HCT116 (cell line): ENCODE measurements around the gene COQ2. TPM values are rescaled to one million over a fixed set of nuclear protein-coding genes. Genes with fewer than 3 reads are reported as not detected.
"Not testable (repeated sequence)": the region's sequence is repeated elsewhere in the genome, so short reads cannot be mapped to it uniquely, and the experiment has no call there.

ENCODE experiments used
- ATAC-seq: fragments of 200-7000 bp; cut with Tn5 transposase; 2 replicates; pipeline ENCODE4 v1.9.1; 2020; ENCODE audit warnings: mild to moderate bottlenecking, moderate library complexity
- BruUV-seq: library from RNA; stranded (reverse); fragments of 400-500 nt; replicated peaks from 2 replicates; lab custom pipeline; 2021; lab: Mats Ljungman, UMichigan
- CTCF ChIA-PET: fragments of 300-600 bp; sonication (Branson Sonifier 250); formaldehyde crosslinking; loops from one replicate; lab custom pipeline; 2021; ENCODE audit warnings: antibody characterized with exemption; lab: Charles Lee
- POLR2A ChIA-PET: fragments of 300-600, 350-600 bp; sonication (Branson Sonifier 250); formaldehyde crosslinking; loops from one replicate; lab custom pipeline; 2021; ENCODE audit warnings: antibody characterized with exemption; lab: Charles Lee
- RAD21 ChIA-PET, 2 experiments: fragments of 300-600 bp; sonication (Branson Sonifier 250); formaldehyde crosslinking; loops; one replicate each; lab custom pipeline; 2023; ENCODE audit warnings: low total read pairs in 2 of 2; ENCODE audit not compliant: uncharacterized antibody in 2 of 2, unreplicated experiment in 2 of 2, low non-redundant PET in 1 of 2; lab: Charles Lee
- DNase-seq: peaks from one replicate; pipeline ENCODE4 v3.0.0-alpha.2; 2010; ENCODE audit warnings: low read depth, low spot score
- H2AFZ ChIP-seq: fragments of 200-600 bp; shearing (Covaris generic), sonication (generic); 2 replicates; pipeline ENCODE4 v1.6.1; 2017; ENCODE audit warnings: low read depth, mixed run types, mixed read lengths, antibody characterized with exemption, low read length; ENCODE audit not compliant: poor library complexity, severe bottlenecking
- H3K27ac ChIP-seq: 2 replicates; pipeline ENCODE4 v1.5.1; 2012; ENCODE audit warnings: low read depth, low read length
- H3K27me3 ChIP-seq: fragments of 200-600 bp; sonication (generic); 2 replicates; pipeline ENCODE4 v1.6.1; 2016; ENCODE audit warnings: mixed run types, low read length, mixed read lengths; ENCODE audit not compliant: insufficient read depth
- H3K36me3 ChIP-seq, 2 experiments: fragments of 200-500 bp in 1 of 2; fragments of 200-600 bp in 1 of 2; sonication (Bioruptor generic) in 1 of 2; sonication (generic) in 1 of 2; 2 replicates each; pipeline versions ENCODE4 v1.5.1 to v1.6.1; 2014 to 2016; ENCODE audit warnings: low read length in 2 of 2, inconsistent platforms in 1 of 2, mixed read lengths in 1 of 2, mixed run types in 1 of 2; ENCODE audit not compliant: insufficient read depth in 2 of 2, control insufficient read depth in 1 of 2
- H3K4me1 ChIP-seq, 2 experiments: fragments of 200-600 bp in 1 of 2; sonication (generic) in 1 of 2; 2 replicates each; pipeline versions ENCODE4 v1.5.1 to v1.6.1; 2012 to 2017; ENCODE audit warnings: low read length in 2 of 2, inconsistent platforms in 1 of 2, mild to moderate bottlenecking in 1 of 2, mixed read lengths in 1 of 2, mixed run types in 1 of 2, moderate library complexity in 1 of 2; ENCODE audit not compliant: insufficient read depth in 2 of 2, control insufficient read depth in 1 of 2
- H3K4me2 ChIP-seq: fragments of 200-600 bp; sonication (generic); 2 replicates; pipeline ENCODE4 v1.6.1; 2017; ENCODE audit warnings: mixed run types, low read length, mixed read lengths
- H3K4me3 ChIP-seq, 2 experiments: fragments of 200-600 bp in 1 of 2; sonication (generic) in 1 of 2; replicated peaks in 1 of 2; 2 replicates each; pipeline ENCODE4 v1.5.1; 2011 to 2016; ENCODE audit warnings: low read length in 2 of 2, control low read depth in 1 of 2, low read depth in 1 of 2, mild to moderate bottlenecking in 1 of 2, mixed read lengths in 1 of 2, mixed run types in 1 of 2
- H3K79me2 ChIP-seq: fragments of 200-600 bp; sonication (generic); 2 replicates; pipeline ENCODE4 v1.6.1; 2017; ENCODE audit warnings: mild to moderate bottlenecking, mixed run types, low read length, moderate library complexity, mixed read lengths; ENCODE audit not compliant: insufficient read depth
- H3K9ac ChIP-seq: fragments of 200-600 bp; sonication (generic); 2 replicates; pipeline ENCODE4 v1.6.1; 2016; ENCODE audit warnings: low read length, mixed read lengths
- H3K9me2 ChIP-seq: fragments of 200-600 bp; sonication (generic), shearing (Covaris generic); 2 replicates; pipeline ENCODE4 v1.6.1; 2017; ENCODE audit warnings: mixed run types, mild to moderate bottlenecking, moderate library complexity; ENCODE audit not compliant: insufficient read depth
- H3K9me3 ChIP-seq, 2 experiments: fragments of 200-500 bp in 1 of 2; fragments of 200-600 bp in 1 of 2; sonication (Bioruptor generic) in 1 of 2; sonication (generic) in 1 of 2; 2 replicates each; pipeline ENCODE4 v1.6.1; 2014 to 2017; ENCODE audit warnings: low read length in 2 of 2, mixed read lengths in 2 of 2, inconsistent platforms in 1 of 2, low read depth in 1 of 2, mild to moderate bottlenecking in 1 of 2, mixed run types in 1 of 2, moderate library complexity in 1 of 2; ENCODE audit not compliant: control insufficient read depth in 1 of 2, insufficient read depth in 1 of 2
- H4K20me1 ChIP-seq: fragments of 200-600 bp; sonication (generic), shearing (Covaris generic); 2 replicates; pipeline ENCODE4 v1.6.1; 2017; ENCODE audit warnings: mixed run types, mild to moderate bottlenecking, moderate library complexity; ENCODE audit not compliant: insufficient read depth
- CEBPB ChIP-seq: IDR thresholded peaks from 2 replicates; pipeline ENCODE4 v1.6.1; 2012; ENCODE audit warnings: low read depth
- EZH2 ChIP-seq: fragments of 200-600 bp; sonication (generic); IDR thresholded peaks from 2 replicates; pipeline ENCODE4 v1.6.1; 2017; ENCODE audit warnings: antibody characterized with exemption, mixed run types
- EZH2phosphoT487 ChIP-seq: fragments of 200-600 bp; IDR thresholded peaks from 2 replicates; pipeline ENCODE4 v1.6.1; 2018; ENCODE audit warnings: antibody characterized with exemption, borderline replicate concordance
- FOSL1 ChIP-seq: IDR thresholded peaks from 2 replicates; pipeline ENCODE4 v1.6.1; 2012; ENCODE audit warnings: low read depth
- RAD21 ChIP-seq: IDR thresholded peaks from 2 replicates; pipeline ENCODE4 v1.6.1; 2012; ENCODE audit warnings: low read depth, mild to moderate bottlenecking
- REST ChIP-seq: IDR thresholded peaks from 2 replicates; pipeline ENCODE4 v1.6.1; 2012; ENCODE audit warnings: low read depth
- TCF7L2 ChIP-seq: IDR thresholded peaks from 2 replicates; pipeline ENCODE4 v1.7.0; 2011; ENCODE audit warnings: borderline replicate concordance, inconsistent platforms; ENCODE audit not compliant: insufficient read depth, insufficient read length; ENCODE audit errors: extremely low read depth
- ZBTB33 ChIP-seq: IDR thresholded peaks from 2 replicates; pipeline ENCODE4 v1.6.1; 2011; ENCODE audit warnings: mild to moderate bottlenecking, low read length, moderate library complexity; ENCODE audit not compliant: insufficient replicate concordance; ENCODE audit errors: extremely low read depth
- ZFX ChIP-seq: fragments of 450-650 bp; IDR thresholded peaks from 2 replicates; pipeline ENCODE4 v1.6.1; 2017
- ZNF274 ChIP-seq: fragments of 200-500 bp; sonication (Bioruptor generic); IDR thresholded peaks from 2 replicates; pipeline ENCODE4 v1.6.1; 2014; ENCODE audit warnings: mild to moderate bottlenecking, low read depth, low read length, inconsistent platforms
- intact Hi-C: fragments of 100-400 bp; cut with micrococcal nuclease; formaldehyde crosslinking; loops from 2 replicates; pipeline ENCODE4 v1.10.0; 2022
- total RNA-seq: library from RNA; stranded (reverse); gene quantifications from one replicate; pipeline ENCODE4 v1.2.1, GENCODE V29; 2021; ENCODE audit not compliant: unreplicated experiment

Gene COQ2
- total RNA-seq, 1 experiment from 2014 or later, result 20.6 TPM

- H2AFZ ChIP-seq, result no peak overlapping the region
- peaks cover 0 to 12% of the 10 kb centered on the region in 2 experiments; a peak in 1 of 4 replicates for H3K36me3 ChIP-seq
- no TSS peak for BruUV-seq
- POLR2A ChIA-PET, result no interaction called here
- RAD21 ChIA-PET, result no interaction called here
- H3K27ac ChIP-seq, result no peak overlapping the region
- H3K9me3 ChIP-seq, result no peaks in the 10 kb centered on the region
- H3K4me2 ChIP-seq, result no peak overlapping the region
- CTCF ChIA-PET, result interaction anchor here (3.5 kb wide), 1 partner anchor 8 kb away, joined by 11 read pairs; the partner anchor contains the start of gene COQ2
- H3K27me3 ChIP-seq, result no peaks in the 10 kb centered on the region
- TF ChIP-seq ZBTB33 (no peak), CEBPB (no peak), ZFX (no peak), REST (no peak), RAD21 (no peak), EZH2phosphoT487 (no peak), EZH2 (no peak), FOSL1 (no peak), ZNF274 (no peak), TCF7L2 (no peak)
- ATAC-seq, result no peak
- no peaks in the 10 kb centered on the region for H3K9me2 ChIP-seq
- H3K9ac ChIP-seq, result no peak overlapping the region
- H3K4me3 ChIP-seq, result no peak overlapping the region
- peaks cover 19% of the 10 kb centered on the region; the same call in 1 of the 2 replicates for H3K79me2 ChIP-seq
- intact Hi-C loops, result no loop called here
- no peak for DNase-seq
- no peaks in the 10 kb centered on the region for H3K4me1 ChIP-seq
- no peaks in the 10 kb centered on the region for H4K20me1 ChIP-seq
These were observed 8.1 kb downstream of the COQ2 start for GRCh38 chr4:83276299-83277040.

DNA sequence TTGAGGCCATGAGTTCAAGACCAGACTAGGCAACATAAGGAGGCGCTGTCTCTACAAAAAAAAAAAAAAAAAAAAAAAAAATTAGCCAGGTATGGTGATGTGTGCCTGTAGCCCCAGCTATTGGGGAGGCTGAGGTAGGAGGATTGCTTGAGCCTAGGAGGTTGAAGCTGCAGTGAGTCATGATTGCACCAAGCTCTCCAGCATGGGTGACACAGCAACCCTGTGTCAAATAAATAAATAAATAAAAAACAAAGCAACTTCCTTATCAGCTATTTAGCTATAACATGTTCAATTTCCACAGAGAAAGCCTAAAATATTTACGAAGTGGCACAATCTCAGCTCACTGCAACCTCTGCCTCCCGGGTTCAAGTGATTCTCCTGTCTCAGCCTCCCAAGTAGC is 10.7 kb downstream of the COQ2 start:
- RAD21 ChIA-PET, H3K9me3 ChIP-seq, H3K27ac ChIP-seq, H4K20me1 ChIP-seq, BruUV-seq, H3K9me2 ChIP-seq, intact Hi-C loops, H3K4me3 ChIP-seq, H3K4me1 ChIP-seq, H3K79me2 ChIP-seq, DNase-seq, H2AFZ ChIP-seq, H3K4me2 ChIP-seq, H3K27me3 ChIP-seq, H3K9ac ChIP-seq: not testable (repeated sequence)
- POLR2A ChIA-PET, result interaction anchor here (0.7 to 1.8 kb wide), 2 partner anchors 8 to 11 kb away, joined by 4 to 5 read pairs; partner anchors contain the start of gene COQ2
- CTCF ChIA-PET, result interaction anchor here (1.3 to 3.5 kb wide), 3 partner anchors 8 to 13 kb away, joined by 4 to 11 read pairs (median 8); partner anchors contain the start of gene COQ2
- H3K36me3 ChIP-seq, result peaks cover 0 to 17% of the 10 kb centered on the region in 2 experiments; a peak in 1 of 4 replicates
- peak; percentile 40; the same call in 1 of the 2 replicates for ATAC-seq
